Measurements from ENCODE around the gene FOXP3.

Gene FOXP3

DNA sequence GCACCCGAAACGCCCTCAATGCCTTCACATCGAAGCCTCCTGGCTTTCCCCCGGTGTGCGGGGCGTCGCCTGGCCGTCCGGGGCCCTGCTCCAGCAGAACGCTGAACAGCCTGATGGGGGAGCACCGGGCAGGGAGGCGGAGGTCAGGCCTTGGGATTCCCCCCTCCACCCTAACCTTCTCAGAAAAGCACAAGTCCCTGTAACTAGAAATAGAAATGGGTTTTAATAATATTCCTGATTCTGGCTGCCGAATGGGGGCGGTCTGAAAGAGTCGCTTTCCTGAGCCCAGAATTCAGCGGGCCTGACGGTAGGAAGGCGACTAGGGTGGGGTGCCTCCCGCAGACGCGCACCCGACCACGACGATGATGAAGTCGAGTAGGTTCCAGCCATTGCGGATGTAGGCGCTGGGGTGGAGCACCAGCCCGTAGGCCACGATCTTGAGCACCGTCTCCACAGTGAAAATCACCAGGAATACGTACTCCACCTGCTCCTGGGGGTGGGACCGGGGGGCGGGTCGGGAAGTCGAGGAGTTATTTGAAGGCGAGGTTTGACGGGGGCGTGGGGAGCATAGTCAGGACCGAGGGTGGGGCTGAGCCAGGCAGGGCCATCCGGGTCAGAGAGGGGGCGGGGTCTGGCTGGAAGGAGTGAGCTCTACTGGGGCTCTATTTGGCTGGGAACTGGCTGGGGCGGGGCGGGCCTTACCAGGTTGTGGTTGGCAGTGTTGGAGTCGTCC is 33.8 kb downstream of the FOXP3 start:
- TF ChIP-seq TAF1 (IDR thresholded peaks at IDR 0.05; ENCODE audit: borderline replicate concordance, low read depth, low read length) (no peak), POLR2AphosphoS5 (IDR thresholded peaks at IDR 0.05; ENCODE audit: low read depth, low read length) (no peak), POLR2A (IDR thresholded peaks at IDR 0.05; ENCODE audit: low read depth, low read length) (no peak; the same call in 1 of the 2 replicates)
- peak; percentile 68 for DNase-seq (ENCODE audit: insufficient read length)

DNA sequence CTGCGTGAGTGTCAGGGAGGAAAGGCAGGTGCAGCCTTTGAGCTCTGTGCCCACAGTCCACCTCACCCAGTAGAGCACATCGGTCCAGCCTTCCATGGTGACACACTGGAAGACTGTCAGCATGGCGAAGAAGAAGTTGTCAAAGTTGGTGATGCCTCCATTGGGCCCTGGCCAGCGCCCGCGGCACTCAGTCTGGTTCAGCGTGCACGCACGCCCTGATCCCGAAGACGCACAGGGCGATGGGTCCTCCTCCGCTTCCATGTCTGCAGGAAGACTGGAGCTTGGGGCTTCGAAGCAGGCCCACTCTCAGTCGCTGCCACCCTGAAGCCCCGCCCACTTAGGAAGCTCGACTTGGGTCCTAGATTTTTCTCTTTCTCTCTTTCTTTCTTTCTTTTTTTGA is 36.3 kb downstream of the FOXP3 start:
- TF ChIP-seq POLR2AphosphoS5 (IDR thresholded peaks at IDR 0.05; ENCODE audit: low read depth, low read length) (no peak), POLR2A (IDR thresholded peaks at IDR 0.05; ENCODE audit: low read depth, low read length) (no peak), TAF1 (IDR thresholded peaks at IDR 0.05; ENCODE audit: borderline replicate concordance, low read depth, low read length) (no peak)
- no peak for FAIRE-seq
- no peak for DNase-seq (ENCODE audit: insufficient read length)

More for the DNA sequence above, 33.8 kb downstream of the FOXP3 start:
- FAIRE-seq: no peak

DNA sequence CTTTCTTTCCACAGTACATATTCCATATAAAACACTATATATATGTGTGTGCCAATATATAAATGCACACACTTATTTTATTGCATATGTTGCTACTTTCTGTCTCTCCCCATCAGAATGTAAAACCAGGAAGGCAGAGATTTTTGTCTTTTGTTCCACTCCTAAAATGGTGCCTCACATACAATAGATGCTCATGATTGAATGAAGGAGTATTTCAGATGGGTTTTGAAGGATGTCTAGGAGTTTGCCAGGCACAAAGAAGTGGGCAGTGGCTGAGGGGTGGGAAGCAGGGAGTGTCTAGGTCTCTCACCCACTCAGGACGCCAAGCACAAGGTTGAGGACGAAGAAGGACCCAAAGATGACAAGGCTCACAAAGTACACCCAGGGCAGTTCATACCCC is 36.8 kb downstream of the FOXP3 start:
- FAIRE-seq: no peak
- TF ChIP-seq TAF1 (IDR thresholded peaks at IDR 0.05; ENCODE audit: borderline replicate concordance, low read depth, low read length) (no peak), POLR2A (IDR thresholded peaks at IDR 0.05; ENCODE audit: low read depth, low read length) (no peak), POLR2AphosphoS5 (IDR thresholded peaks at IDR 0.05; ENCODE audit: low read depth, low read length) (no peak)
- DNase-seq (ENCODE audit: insufficient read length): no peak

- no peak for DNase-seq (ENCODE audit: insufficient read length)
- FAIRE-seq: no peak
- TF ChIP-seq POLR2A (IDR thresholded peaks at IDR 0.05; ENCODE audit: low read depth, low read length) (no peak), POLR2AphosphoS5 (IDR thresholded peaks at IDR 0.05; ENCODE audit: low read depth, low read length) (no peak), TAF1 (IDR thresholded peaks at IDR 0.05; ENCODE audit: borderline replicate concordance, low read depth, low read length) (no peak)
Observed at GRCh38 chrX:49226946-49227345, 37.6 kb downstream of the FOXP3 start.

DNA sequence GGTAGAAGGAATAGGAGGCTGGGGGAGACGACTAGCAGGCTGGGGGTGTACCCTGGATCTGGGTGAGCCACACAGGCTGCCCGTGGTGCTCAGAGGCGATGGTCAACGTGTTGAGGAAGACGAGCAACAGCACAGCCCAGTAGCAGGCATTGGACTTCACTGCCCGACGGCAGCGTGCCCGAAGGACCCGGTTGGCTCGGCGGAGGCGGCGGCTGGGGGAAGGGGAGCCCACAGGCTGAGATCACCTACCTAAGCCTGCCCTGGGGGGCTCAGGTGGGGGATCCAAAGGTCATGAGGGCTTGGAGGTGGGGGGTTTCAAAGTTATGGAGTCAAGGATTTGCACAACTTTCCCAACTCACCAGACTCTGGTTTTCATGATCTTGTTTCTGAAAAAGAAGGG is 38.7 kb downstream of the FOXP3 start:
- FAIRE-seq: no peak
- TF ChIP-seq TAF1 (IDR thresholded peaks at IDR 0.05; ENCODE audit: borderline replicate concordance, low read depth, low read length) (no peak), POLR2A (IDR thresholded peaks at IDR 0.05; ENCODE audit: low read depth, low read length) (no peak), POLR2AphosphoS5 (IDR thresholded peaks at IDR 0.05; ENCODE audit: low read depth, low read length) (no peak)
- DNase-seq (ENCODE audit: insufficient read length): no peak

- TF ChIP-seq TAF1 (IDR thresholded peaks at IDR 0.05; ENCODE audit: borderline replicate concordance, low read depth, low read length) (no peak), POLR2A (IDR thresholded peaks at IDR 0.05; ENCODE audit: low read depth, low read length) (no peak), POLR2AphosphoS5 (IDR thresholded peaks at IDR 0.05; ENCODE audit: low read depth, low read length) (no peak)
- FAIRE-seq (no peak), DNase-seq (ENCODE audit: insufficient read length) (no peak)
Observed at GRCh38 chrX:49221868-49222267, 42.6 kb downstream of the FOXP3 start.

- DNase-seq (ENCODE audit: insufficient read length) (no peak), FAIRE-seq (no peak)
- TF ChIP-seq TAF1 (IDR thresholded peaks at IDR 0.05; ENCODE audit: borderline replicate concordance, low read depth, low read length): no peak
- TF ChIP-seq POLR2AphosphoS5 (IDR thresholded peaks at IDR 0.05; ENCODE audit: low read depth, low read length): no peak
- TF ChIP-seq POLR2A (IDR thresholded peaks at IDR 0.05; ENCODE audit: low read depth, low read length): no peak
Observed at GRCh38 chrX:49220100-49220499, 44.4 kb downstream of the FOXP3 start.

DNA sequence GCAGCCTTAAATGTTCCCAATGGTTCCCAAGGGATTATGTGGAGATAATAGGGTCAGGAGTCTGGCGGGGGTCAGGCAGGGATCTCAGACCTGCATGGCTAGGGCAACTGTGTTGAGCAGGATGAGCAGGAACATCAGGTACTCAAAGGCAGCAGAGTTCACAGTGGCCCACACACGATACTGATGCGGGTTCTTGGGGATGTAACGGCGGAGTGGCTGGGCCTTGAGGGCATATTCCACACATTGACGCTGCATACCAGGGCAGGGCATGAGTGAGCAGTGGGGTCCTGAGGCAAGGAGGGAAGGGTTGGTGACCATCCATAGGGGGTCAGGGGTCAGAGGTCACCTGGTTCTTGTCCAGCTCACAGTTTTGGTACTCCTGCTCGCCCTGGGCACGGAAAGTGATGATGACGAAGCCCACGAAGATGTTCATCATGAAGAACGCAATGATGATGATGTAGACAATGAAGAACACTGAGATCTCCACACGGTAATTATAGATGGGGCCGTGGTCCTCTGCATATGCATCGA is 49.4 kb downstream of the FOXP3 start:
- FAIRE-seq (no peak), DNase-seq (ENCODE audit: insufficient read length) (no peak)
- TF ChIP-seq TAF1 (IDR thresholded peaks at IDR 0.05; ENCODE audit: borderline replicate concordance, low read depth, low read length) (no peak), POLR2A (IDR thresholded peaks at IDR 0.05; ENCODE audit: low read depth, low read length) (no peak), POLR2AphosphoS5 (IDR thresholded peaks at IDR 0.05; ENCODE audit: low read depth, low read length) (no peak)

DNA sequence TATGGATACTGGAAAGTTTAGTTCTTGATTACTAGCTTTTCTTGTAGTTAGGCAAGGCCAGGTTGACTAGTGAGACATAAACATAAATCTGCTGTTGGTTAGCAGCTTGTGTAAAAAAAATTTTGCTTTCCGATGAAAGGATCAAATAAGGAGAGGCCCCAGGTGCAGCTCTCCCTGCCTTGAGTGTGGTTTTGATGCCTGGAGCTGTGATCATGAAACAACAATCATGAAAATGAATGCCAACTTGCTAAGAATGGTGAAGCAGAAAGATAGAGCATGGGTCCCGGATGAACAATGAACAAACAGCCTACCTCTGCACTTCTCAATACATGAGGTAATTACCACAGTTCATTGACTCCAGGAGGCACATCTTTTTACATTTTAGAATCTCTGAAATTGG is 50.1 kb downstream of the FOXP3 start:
- FAIRE-seq: no peak
- TF ChIP-seq POLR2AphosphoS5 (IDR thresholded peaks at IDR 0.05; ENCODE audit: low read depth, low read length) (no peak), POLR2A (IDR thresholded peaks at IDR 0.05; ENCODE audit: low read depth, low read length) (no peak), TAF1 (IDR thresholded peaks at IDR 0.05; ENCODE audit: borderline replicate concordance, low read depth, low read length) (no peak)
- DNase-seq (ENCODE audit: insufficient read length): no peak

DNA sequence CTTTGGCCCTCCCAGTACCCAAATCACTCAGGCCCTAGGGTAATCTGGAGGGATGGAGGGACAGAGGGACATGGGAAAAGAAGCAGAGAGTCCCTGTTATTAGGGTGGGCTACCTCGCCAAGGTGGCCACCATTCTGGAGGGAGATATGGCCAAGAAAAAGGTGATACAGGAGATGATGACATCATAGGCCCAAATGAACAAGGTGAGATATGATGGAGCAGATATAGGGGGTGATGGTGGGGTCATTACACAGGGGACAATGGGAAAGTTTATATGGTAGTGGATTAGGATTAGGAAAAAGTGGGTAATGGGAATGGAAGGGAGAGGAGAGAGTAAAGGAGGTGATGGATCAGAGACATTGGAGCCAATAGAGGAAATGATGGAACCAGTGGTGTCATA is 51.6 kb downstream of the FOXP3 start:
- FAIRE-seq: no peak
- no peak for TF ChIP-seq TAF1 (IDR thresholded peaks at IDR 0.05; ENCODE audit: borderline replicate concordance, low read depth, low read length)
- no peak for TF ChIP-seq POLR2AphosphoS5 (IDR thresholded peaks at IDR 0.05; ENCODE audit: low read depth, low read length)
- no peak for TF ChIP-seq POLR2A (IDR thresholded peaks at IDR 0.05; ENCODE audit: low read depth, low read length)
- no peak for DNase-seq (ENCODE audit: insufficient read length)

- FAIRE-seq (no peak), DNase-seq (ENCODE audit: insufficient read length) (no peak)
- TF ChIP-seq POLR2A (IDR thresholded peaks at IDR 0.05; ENCODE audit: low read depth, low read length) (no peak), TAF1 (IDR thresholded peaks at IDR 0.05; ENCODE audit: borderline replicate concordance, low read depth, low read length) (no peak), POLR2AphosphoS5 (IDR thresholded peaks at IDR 0.05; ENCODE audit: low read depth, low read length) (no peak)
Observed at GRCh38 chrX:49212209-49212608, 52.3 kb downstream of the FOXP3 start.

DNA sequence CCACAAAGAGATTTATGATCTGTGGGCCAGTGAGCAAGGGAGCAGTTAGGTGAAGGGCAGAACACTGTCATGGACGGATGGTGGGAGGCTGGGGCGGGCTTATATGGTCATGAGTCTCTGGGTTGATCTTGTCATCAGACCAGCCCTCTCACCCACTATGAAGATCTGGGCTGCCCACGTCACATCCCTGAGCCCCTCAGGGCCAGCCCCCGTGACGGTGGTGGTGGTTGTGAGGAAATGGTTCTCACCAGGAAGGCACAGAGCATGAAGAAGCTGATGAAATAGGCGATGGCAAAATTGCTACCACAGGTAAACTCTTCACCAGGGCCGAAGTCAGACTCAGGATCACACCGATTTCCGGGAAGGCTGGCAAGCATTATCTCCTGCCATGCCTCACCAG is 53.4 kb downstream of the FOXP3 start:
- FAIRE-seq: no peak
- no peak for DNase-seq (ENCODE audit: insufficient read length)
- TF ChIP-seq TAF1 (IDR thresholded peaks at IDR 0.05; ENCODE audit: borderline replicate concordance, low read depth, low read length): no peak
- TF ChIP-seq POLR2A (IDR thresholded peaks at IDR 0.05; ENCODE audit: low read depth, low read length): no peak
- no peak for TF ChIP-seq POLR2AphosphoS5 (IDR thresholded peaks at IDR 0.05; ENCODE audit: low read depth, low read length)
